Measurements from ENCODE around the gene RAB28. TPM values are rescaled to one million over a fixed set of nuclear protein-coding genes. Genes with fewer than 3 reads are reported as not detected.

Gene RAB28
- total RNA-seq, 1 experiment from 2014 or later, result 19.8 TPM

DNA sequence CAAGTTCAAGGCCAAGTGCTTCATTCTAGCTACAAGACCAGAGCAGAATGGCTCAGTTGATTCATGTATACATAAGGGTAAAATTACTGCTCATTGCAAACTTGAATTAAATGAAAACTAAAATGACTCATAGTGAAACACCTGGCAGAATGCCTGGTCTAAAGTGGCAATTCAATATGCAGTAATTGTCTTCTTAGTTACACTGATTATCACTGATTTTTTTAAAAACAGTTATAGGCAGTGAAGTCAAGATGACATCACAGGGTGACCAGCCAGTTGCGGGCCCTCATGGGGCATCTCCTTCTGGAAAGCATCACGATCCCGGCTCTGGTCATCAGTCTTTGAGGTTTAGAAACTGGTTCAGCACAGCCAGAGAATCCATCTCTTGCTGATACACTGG is 154.2 kb downstream of the RAB28 start:
- no peaks in the 10 kb centered on the region for H3K79me2 ChIP-seq (ENCODE audit: insufficient read depth, low read length)
- Mint-ChIP-seq H3K27me3 (ENCODE audit: low read depth) (no peaks in the 10 kb centered on the region), H3K27ac (no peak overlapping the region), H3K4me3 (no peak overlapping the region), H3K9me3 (peaks cover 0 to 3% of the 10 kb centered on the region in 2 experiments; a peak in 1 of 5 replicates), H3K4me1 (peaks cover 17 to 19% of the 10 kb centered on the region in 2 experiments), H3K36me3 (ENCODE audit: insufficient read depth in 1 of 3, low read depth in 3 of 3) (peaks cover 0 to 3% (median 0%) of the 10 kb centered on the region in 3 experiments; a peak in 1 of 7 replicates)
- no peak overlapping the region for H3K23ac ChIP-seq (ENCODE audit: insufficient read length, low read depth, low read length)
- no peak overlapping the region for H2BK20ac ChIP-seq (ENCODE audit: low read depth, low read length, poor library complexity, severe bottlenecking)
- H3K18ac ChIP-seq (ENCODE audit: insufficient read length, low read depth, low read length), result no peak overlapping the region
- no peak overlapping the region for H2BK120ac ChIP-seq (ENCODE audit: low read depth, low read length, poor library complexity, severe bottlenecking)
- H2BK15ac ChIP-seq (ENCODE audit: low read depth, low read length), result no peak overlapping the region
- H4K20me1 ChIP-seq (ENCODE audit: control insufficient read depth, insufficient read depth, insufficient read length), result no peaks in the 10 kb centered on the region
- H3K23me2 ChIP-seq (ENCODE audit: insufficient read length, low read depth, low read length, poor library complexity, severe bottlenecking), result no peaks in the 10 kb centered on the region
- no peak overlapping the region for H3K27ac ChIP-seq (ENCODE audit: insufficient read length, low read depth, low read length)
- no peak overlapping the region for H3K56ac ChIP-seq (ENCODE audit: insufficient read length, low read depth, low read length)
- H2BK5ac ChIP-seq (ENCODE audit: insufficient read length, low read length), result no peak overlapping the region
- H3K4me1 ChIP-seq (ENCODE audit: insufficient read depth, low read length), result peaks cover 3% of the 10 kb centered on the region; the same call in 1 of the 2 replicates
- H3K4ac ChIP-seq (ENCODE audit: low read depth, low read length), result no peak overlapping the region
- H3K9me3 ChIP-seq (ENCODE audit: control insufficient read depth, low read depth, low read length), result no peaks in the 10 kb centered on the region
- H3K4me2 ChIP-seq (ENCODE audit: insufficient read depth, insufficient read length, low read length), result no peak overlapping the region
- no peak overlapping the region for H2AFZ ChIP-seq (ENCODE audit: low read length)
- no peak overlapping the region for H3K14ac ChIP-seq (ENCODE audit: insufficient read depth, low read length)
- no peak overlapping the region for H4K8ac ChIP-seq (replicated peaks; ENCODE audit: insufficient read length, low read depth, low read length)
- H3K27me3 ChIP-seq (ENCODE audit: insufficient read depth, low read length), result no peaks in the 10 kb centered on the region
- H2AK5ac ChIP-seq (ENCODE audit: insufficient read length, low read length), result no peak overlapping the region
- H3K79me1 ChIP-seq (ENCODE audit: insufficient read depth, low read depth, low read length, poor library complexity, severe bottlenecking), result no peaks in the 10 kb centered on the region
- no peak overlapping the region for H4K91ac ChIP-seq (ENCODE audit: insufficient read length, low read depth, low read length)
- DNase-seq, result no peak
- no peak overlapping the region for H2BK12ac ChIP-seq (ENCODE audit: insufficient read length, low read depth, low read length)
- TF ChIP-seq, protein P1, sequence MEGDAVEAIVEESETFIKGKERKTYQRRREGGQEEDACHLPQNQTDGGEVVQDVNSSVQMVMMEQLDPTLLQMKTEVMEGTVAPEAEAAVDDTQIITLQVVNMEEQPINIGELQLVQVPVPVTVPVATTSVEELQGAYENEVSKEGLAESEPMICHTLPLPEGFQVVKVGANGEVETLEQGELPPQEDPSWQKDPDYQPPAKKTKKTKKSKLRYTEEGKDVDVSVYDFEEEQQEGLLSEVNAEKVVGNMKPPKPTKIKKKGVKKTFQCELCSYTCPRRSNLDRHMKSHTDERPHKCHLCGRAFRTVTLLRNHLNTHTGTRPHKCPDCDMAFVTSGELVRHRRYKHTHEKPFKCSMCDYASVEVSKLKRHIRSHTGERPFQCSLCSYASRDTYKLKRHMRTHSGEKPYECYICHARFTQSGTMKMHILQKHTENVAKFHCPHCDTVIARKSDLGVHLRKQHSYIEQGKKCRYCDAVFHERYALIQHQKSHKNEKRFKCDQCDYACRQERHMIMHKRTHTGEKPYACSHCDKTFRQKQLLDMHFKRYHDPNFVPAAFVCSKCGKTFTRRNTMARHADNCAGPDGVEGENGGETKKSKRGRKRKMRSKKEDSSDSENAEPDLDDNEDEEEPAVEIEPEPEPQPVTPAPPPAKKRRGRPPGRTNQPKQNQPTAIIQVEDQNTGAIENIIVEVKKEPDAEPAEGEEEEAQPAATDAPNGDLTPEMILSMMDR (conservative IDR thresholded peaks at IDR 0.05), result no peak
- H3T11ph ChIP-seq (ENCODE audit: low read length), result no peak overlapping the region
- WGBS (ENCODE audit: extremely low coverage, insufficient read length, low lambda C conversion rate), result no CpG with 5 or more reads among the region's 3 CpGs
- H4K5ac ChIP-seq (ENCODE audit: insufficient read length, low read depth, low read length), result no peak overlapping the region
- H3K9ac ChIP-seq (ENCODE audit: extremely low read depth, insufficient read length, low read length), result no peak overlapping the region
